HG03095 (cell line): ENCODE data around the gene FBLN1.
"Not testable (repeated sequence)": the region's sequence is repeated elsewhere in the genome, so short reads cannot be mapped to it uniquely, and the experiment has no call there.

ENCODE experiments used
- ATAC-seq: cut with Tn5 transposase; IDR thresholded peaks from one replicate; pipeline ENCODE4 v1.9.1; 2021; ENCODE audit warnings: moderate library complexity; ENCODE audit not compliant: unreplicated experiment

The FBLN1 gene

DNA sequence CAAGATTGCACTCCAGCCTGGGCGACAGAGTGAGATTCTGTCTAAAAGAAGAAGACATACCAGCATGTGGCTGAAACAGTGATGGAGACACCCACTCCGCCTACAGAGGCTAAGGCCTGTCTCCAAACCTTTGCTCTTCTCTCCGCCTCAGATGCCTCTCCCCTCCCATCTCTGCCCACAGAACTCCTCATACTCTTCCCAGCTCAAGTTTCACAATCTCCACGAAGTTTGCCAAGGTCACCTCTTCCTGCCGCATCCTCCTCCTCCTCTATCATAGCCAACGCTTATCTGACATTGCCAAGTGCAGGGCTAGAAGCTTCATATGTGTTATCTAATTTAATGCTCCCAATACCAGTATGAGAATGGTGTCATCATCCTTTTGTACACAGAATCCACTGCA is 25.9 kb upstream of the FBLN1 start:
- no peak for ATAC-seq

- ATAC-seq, result no peak
These were observed 25.1 kb upstream of the FBLN1 start for GRCh38 chr22:45477366-45478107.

- ATAC-seq, result no peak
These were observed 24.4 kb upstream of the FBLN1 start for GRCh38 chr22:45478108-45478771.

DNA sequence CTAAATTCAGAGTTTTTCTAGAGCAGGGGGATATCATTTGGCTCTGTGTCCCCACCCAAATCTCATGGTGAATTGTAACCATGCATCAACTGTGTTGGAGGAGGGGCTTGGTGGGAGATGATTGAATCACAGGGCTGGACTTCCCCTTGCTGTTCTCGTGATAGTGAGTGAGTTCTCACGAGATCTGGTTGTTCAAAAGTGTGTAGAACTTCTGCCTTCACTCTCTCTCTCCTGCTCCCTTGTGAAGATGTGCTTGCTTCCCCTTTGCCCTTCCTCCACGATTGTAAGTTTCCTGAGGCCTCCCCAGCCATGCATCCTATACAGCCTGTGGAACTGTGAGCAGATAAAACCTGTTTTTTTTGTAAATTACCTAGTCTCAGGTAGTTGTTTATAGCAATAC is 22.0 kb upstream of the FBLN1 start:
- no peak for ATAC-seq

DNA sequence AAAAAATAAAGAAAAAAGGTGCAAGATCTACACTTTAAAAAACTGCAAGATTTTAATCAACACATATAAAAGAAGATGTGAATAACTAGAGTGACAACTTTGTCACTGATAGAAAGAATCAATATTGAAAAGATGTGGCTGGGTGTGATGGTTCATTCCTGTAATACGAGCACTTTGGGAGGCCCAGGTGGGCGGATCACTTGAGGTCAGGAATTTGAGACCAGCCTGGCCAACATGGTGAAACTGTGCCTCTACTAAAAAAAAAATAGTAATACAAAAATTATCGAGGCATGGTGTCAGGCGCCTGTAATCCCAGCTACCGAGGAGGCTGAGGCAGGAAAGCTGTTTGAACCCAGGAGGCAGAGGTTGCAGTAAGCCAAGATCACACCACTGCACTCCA is 21.0 kb upstream of the FBLN1 start:
- ATAC-seq, result no peak

DNA sequence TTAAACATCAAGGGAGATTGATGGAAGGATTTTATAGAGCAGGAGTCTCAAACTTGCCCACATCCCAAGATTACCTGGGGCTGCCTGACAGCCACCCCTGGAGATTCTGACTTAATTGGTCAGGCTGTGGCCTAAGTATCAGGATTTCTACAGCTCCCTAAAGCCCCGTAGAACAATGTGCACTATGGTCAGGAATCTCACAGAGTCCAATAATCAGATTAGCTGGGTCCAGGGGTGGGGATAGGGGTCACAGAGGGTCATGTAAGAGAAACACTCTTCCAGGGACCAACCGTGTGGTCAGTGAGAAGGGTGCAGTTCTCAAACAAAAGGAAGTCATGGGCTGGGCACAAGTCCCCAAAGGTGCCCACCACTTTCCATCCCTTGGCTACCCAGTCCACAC is 20.5 kb upstream of the FBLN1 start:
- ATAC-seq, result no peak

GRCh38 chr22:45483319-45483718 is 19.4 kb upstream of the FBLN1 start:
- no peak for ATAC-seq

DNA sequence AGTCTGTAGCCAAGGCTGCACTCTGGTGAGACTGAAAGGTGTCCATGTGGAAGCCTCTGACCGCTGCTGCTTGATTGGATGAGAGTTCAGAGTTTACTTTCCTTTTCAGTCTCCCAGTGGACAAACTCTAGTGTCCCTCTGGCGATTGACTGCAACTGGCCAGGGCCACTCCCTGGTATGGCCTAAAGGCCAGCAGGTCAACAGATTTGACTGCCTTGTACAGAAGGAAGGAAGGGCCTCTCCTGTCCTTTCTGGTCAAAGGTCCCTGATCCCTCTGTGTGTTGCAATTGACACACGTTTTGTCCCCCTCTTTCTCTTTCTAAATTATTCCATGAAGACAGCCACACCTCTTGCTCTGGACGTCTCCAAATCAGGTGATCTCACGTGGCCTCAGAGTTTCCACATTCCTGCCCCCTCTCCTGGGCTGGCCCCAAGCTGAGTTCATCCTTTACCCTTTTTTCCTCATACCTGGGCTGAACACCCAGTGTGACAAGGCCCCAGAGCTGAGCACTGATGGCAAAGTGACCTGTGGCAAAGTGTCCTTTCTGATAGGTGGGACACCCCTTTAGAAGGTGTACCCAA is 18.7 kb upstream of the FBLN1 start:
- ATAC-seq, result no peak

GRCh38 chr22:45484742-45485141 is 17.9 kb upstream of the FBLN1 start:
- no peak for ATAC-seq

- no peak for ATAC-seq
These were observed 17.4 kb upstream of the FBLN1 start for GRCh38 chr22:45485261-45485660.

DNA sequence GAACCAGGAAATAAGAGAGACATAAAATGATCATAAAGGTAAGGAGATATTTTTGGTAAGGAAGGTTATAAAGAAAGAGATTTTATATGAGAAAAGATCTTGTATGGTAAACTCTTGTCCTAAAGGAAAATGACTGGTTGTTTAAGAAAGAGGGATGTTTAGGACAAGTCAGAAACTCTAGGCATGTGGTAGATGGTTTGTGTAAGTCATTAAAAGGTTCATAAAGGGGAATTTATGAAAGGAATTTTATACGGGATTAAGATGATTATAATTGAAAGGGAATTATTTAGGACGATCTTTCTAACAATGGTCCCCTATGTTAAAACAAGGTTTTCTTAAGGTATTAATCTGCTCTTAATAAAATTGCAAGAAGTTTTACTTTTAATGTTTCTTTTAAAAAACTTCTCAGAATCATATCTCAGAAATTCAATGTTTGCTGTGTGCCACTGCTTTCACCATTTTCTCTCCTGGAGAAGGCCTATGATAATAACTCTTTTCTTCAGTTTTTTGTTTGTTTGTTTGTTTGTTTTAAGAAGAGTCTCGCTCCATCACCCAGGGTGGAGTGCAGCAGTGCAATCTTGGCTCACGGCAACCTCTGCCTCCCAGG is 13.8 kb upstream of the FBLN1 start:
- ATAC-seq, result no peak

DNA sequence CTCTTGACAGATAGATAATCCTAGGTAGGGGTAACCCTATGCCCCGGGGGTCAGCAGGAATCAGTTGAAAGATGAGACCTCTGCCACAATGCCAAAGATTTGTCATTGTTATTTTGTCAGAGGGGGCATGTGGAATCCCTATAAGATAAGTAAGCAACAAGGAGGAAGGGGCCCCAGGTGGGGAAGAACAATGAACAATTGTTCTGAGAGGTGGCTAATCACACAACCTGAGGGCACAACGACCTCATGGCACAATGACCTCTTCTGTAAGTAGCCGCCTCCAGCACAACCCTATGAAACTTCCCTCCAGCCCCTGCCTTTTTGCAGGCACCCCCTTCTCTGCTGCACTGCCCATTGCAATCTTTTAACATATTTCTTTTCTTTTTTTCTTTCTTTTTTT is 11.8 kb upstream of the FBLN1 start:
- ATAC-seq, result no peak

DNA sequence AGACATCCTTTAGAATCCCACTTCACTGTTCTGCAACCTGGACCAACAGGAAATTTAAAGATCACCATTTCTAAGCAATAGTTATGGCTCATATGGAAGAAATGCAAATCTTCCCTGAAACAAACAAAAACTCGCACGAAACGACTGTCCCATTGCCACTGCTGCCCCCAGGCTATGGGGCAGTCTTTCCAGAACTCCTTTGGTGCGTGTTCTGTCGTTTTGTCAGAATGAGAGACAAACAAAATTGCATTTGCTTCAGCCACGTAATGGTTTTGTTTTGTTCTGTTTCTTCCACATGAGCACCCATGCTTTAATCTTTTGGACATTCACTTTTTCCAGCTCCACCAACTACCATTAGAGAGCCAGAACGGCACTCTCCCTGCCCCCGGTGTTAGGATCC is 10.8 kb upstream of the FBLN1 start:
- no peak for ATAC-seq

DNA sequence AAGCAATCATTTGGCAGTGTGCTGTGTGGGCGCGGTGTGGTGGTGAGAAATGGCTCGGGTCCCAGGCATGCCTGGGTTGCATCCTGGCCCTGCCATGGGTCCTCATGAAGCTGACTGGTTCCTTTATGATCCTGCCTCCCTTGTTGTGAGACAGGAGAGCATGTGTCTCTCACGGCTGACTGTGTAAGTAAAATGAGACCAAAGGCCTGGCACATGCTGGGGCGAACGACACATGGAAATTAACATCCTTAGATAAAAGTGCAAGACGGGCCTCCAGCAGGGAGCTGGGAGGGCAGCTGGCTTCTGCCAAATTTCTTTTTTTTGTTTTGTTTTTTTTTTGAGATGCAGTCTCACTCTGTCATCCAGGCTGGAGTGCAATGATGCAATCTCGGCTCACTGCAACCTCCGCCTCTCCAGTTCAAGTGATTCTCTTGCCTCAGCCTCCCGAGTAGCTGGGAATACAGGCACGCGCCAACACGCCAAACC is 9.4 kb upstream of the FBLN1 start:
- no peak for ATAC-seq

DNA sequence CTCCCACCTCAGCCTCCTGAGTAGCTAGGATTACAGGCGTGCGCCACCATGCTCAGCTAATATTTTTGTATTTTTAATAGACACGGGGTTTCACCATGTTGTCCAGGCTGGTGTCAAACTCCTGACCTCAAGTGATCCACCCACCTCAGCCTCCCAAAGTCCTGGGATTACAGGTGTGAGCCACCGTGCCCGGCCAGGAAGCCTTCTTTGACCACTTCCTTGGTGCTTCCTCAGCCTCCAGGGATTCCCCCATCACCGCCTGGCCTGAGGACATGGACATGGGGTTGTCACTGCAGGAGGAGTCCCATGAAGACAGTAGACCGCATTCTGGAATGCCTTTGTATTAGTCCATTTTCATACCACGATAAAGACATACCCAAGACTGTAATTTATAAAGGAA is 8.4 kb upstream of the FBLN1 start:
- ATAC-seq, result not testable (repeated sequence)

GRCh38 chr22:45495616-45496015 is 7.1 kb upstream of the FBLN1 start:
- not testable (repeated sequence) for ATAC-seq

- no peak for ATAC-seq
These were observed 6.2 kb upstream of the FBLN1 start for GRCh38 chr22:45496451-45496941.

DNA sequence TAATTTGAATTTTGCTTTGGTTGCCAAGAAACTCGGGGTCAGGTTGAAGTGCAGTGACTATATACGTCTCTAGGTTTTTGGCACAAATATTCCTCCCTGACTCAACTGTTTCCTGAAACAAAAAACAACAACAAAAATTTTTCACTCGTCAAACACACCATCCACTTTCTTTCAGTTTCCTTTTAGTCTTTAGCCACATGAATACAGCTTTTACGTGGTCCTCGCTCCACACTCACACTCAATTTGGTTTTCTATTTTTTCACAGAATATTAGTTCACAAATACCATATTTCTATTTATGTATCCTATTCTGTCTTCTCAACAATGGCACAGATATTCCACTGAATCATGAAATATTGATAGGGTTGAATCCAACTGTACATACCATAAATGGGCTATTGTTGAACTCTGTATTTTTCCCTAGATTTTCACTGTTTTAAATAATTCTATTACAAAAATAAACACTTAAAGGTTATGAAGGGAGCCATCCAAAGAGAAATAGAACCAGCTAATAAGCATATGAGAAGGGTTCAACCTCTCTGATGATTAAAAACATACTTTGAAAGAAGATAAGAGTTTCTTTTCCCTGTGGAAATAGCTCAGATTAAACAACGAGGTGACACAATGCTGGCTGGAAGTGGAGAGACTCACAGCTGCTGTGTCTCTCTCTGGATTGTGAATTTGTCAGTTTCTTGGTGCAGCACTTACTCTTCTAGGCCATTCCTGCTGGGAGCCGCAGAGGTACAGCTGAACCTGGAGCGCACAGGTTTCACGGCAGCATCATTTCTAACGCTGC is 5.1 kb upstream of the FBLN1 start:
- no peak for ATAC-seq

GRCh38 chr22:45499746-45500145 is 2.9 kb upstream of the FBLN1 start:
- ATAC-seq, result no peak

- no peak for ATAC-seq
These were observed 550 bp downstream of the FBLN1 start for GRCh38 chr22:45503050-45503815.
